ENCODE results near the gene NXPH1. TPM values are rescaled to one million over a fixed set of nuclear protein-coding genes. Genes with fewer than 3 reads are reported as not detected.

Gene NXPH1
- total RNA-seq, 1 donor from 2014 or later, result 0.32 TPM

DNA sequence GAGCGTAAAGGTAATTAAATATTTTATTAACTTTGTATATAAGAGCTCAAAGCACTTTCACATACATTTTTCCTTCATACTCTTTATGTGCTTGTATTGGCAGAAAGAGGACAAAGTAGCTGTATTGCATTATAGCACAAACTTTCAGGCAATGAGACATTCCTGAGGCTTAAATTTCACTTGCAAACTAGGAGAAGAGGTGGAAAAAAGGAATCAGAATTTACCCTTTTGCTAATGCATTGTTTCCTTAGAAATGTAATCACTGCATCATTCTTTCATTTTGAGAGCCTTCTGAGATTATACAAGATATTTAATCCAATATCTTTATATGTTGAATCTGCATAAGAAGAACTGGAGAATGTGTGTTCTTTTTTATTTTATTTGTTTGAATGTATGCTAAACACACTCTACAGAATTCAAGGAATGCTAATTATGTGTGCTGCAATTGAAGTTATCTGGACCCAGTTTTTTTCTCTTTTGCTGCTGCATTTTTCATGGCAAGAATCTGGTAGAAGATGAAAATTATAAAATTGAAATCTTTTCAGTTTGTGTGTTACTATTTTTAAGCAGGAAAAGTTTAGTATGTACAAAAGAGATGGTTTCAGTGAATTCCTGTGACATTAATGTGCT lies 185.1 kb downstream of the NXPH1 start:
- Histone ChIP-seq H3K4me3 (no peak overlapping the region), H3K9me3 (no peaks in the 10 kb centered on the region), H3K36me3 (no peaks in the 10 kb centered on the region), H3K27me3 (no peaks in the 10 kb centered on the region), H3K4me1 (no peaks in the 10 kb centered on the region), H3K27ac (no peak overlapping the region)
- intact Hi-C loops (cut with DNase I), result no loop called here
- no peak for TF ChIP-seq CTCF (IDR thresholded peaks at IDR 0.05)
- DNase-seq (ENCODE audit: low spot score in 2 of 2), result no peak

DNA sequence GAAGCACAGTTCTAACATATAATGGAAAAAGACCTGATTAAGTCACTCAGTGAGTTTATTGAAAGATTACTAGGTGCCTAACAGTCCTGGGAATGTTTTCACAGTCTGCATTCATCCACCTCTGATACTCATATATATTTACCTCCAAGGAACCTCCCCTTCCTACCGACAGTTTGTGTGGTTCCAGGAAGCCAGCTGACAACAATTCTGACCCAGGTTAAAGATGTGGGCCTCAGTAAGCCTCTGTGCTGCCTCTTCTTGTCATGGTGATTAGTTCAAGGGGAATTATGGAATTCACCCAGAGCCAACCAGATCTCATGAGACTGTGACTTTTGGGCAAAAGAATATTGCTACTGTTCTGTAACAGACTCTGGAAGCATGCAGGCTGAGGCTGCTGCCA lies 186.8 kb downstream of the NXPH1 start:
- DNase-seq (ENCODE audit: low spot score in 2 of 2), result no peak
- H3K27ac ChIP-seq, result no peak overlapping the region
- H3K4me1 ChIP-seq, result no peaks in the 10 kb centered on the region
- intact Hi-C loops (cut with DNase I), result no loop called here
- no peak overlapping the region for H3K4me3 ChIP-seq
- no peak for TF ChIP-seq CTCF (IDR thresholded peaks at IDR 0.05)
- H3K27me3 ChIP-seq, result no peaks in the 10 kb centered on the region
- no peaks in the 10 kb centered on the region for H3K36me3 ChIP-seq
- H3K9me3 ChIP-seq, result no peaks in the 10 kb centered on the region

GRCh38 chr7:8625612-8626011 lies 192.2 kb downstream of the NXPH1 start:
- Histone ChIP-seq H3K4me1 (no peaks in the 10 kb centered on the region), H3K36me3 (no peaks in the 10 kb centered on the region), H3K9me3 (no peaks in the 10 kb centered on the region), H3K27me3 (no peaks in the 10 kb centered on the region), H3K4me3 (no peak overlapping the region), H3K27ac (no peak overlapping the region)
- no peak for DNase-seq (ENCODE audit: low spot score in 2 of 2)
- intact Hi-C loops (cut with DNase I), result no loop called here
- TF ChIP-seq CTCF (IDR thresholded peaks at IDR 0.05), result no peak

DNA sequence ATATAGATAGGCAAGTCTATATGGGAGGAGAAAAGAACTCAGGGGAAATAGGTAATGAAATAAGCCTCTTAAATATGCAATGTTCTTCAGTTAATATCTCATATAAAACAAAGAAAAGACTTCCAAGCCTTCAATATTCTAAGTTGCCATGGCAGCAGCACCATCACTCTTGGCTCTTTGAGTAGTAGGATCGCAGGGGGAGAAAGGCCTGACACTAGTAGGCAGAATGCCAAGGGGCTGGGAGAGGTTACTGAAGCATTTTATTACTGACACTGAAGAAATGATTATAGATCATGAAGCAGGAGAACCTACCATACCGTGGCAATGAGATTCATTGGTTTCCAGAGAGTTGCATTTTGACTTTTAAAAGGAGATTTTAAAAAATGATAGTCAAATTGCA lies 193.9 kb downstream of the NXPH1 start:
- H3K4me1 ChIP-seq, result no peaks in the 10 kb centered on the region
- no peak for TF ChIP-seq CTCF (IDR thresholded peaks at IDR 0.05)
- H3K36me3 ChIP-seq, result no peaks in the 10 kb centered on the region
- no peaks in the 10 kb centered on the region for H3K27me3 ChIP-seq
- H3K4me3 ChIP-seq, result no peak overlapping the region
- H3K27ac ChIP-seq, result no peak overlapping the region
- no peaks in the 10 kb centered on the region for H3K9me3 ChIP-seq
- no peak for DNase-seq (ENCODE audit: low spot score in 2 of 2)
- intact Hi-C loops (cut with DNase I), result no loop called here

DNA sequence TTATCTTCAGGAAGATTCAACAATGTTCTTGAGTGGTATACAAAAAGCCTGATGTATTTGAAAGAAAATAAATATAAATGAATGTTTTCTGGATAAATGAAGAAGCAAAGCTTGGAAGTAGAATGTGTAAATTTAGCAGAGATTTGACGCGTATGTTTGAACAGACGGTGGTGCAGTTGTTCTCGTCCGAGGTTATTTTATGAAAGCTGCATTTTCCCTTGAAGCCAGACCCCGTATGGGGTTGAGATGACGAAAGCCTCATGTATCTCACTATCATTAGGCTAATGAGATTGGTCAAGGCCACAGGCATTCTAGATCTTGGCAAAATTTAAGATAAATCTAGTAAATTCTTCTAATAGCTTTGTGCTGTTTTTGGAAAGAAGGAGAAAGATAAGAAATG lies 195.2 kb downstream of the NXPH1 start:
- no peak overlapping the region for H3K27ac ChIP-seq
- no peak overlapping the region for H3K4me3 ChIP-seq
- H3K4me1 ChIP-seq, result no peaks in the 10 kb centered on the region
- H3K9me3 ChIP-seq, result no peaks in the 10 kb centered on the region
- no peak for DNase-seq (ENCODE audit: low spot score in 2 of 2)
- no peak for TF ChIP-seq CTCF (IDR thresholded peaks at IDR 0.05)
- H3K27me3 ChIP-seq, result no peaks in the 10 kb centered on the region
- intact Hi-C loops (cut with DNase I), result no loop called here
- no peaks in the 10 kb centered on the region for H3K36me3 ChIP-seq

- H3K27me3 ChIP-seq, result no peaks in the 10 kb centered on the region
- no peak for DNase-seq (ENCODE audit: low spot score in 2 of 2)
- no peak for TF ChIP-seq CTCF (IDR thresholded peaks at IDR 0.05)
- H3K4me3 ChIP-seq, result no peak overlapping the region
- intact Hi-C loops (cut with DNase I), result no loop called here
- no peaks in the 10 kb centered on the region for H3K4me1 ChIP-seq
- no peaks in the 10 kb centered on the region for H3K36me3 ChIP-seq
- no peaks in the 10 kb centered on the region for H3K9me3 ChIP-seq
- no peak overlapping the region for H3K27ac ChIP-seq
Observed at GRCh38 chr7:8629504-8629903, 196.1 kb downstream of the NXPH1 start.

All from ascending aorta (tissue), 2 donors.